ENCODE measurements around the gene TGM5.

The TGM5 gene

GRCh38 chr15:43186003-43186353 is 80.8 kb downstream of the TGM5 start:
- DNase-seq = no peak

- peak; percentile 85 for DNase-seq
These were observed 81.3 kb downstream of the TGM5 start, which contains the start of gene CCNDBP1 for GRCh38 chr15:43185157-43186002. TSS of gene CCNDBP1 (plus strand) at chr15:43185403. CDS start at chr15:43185499, 96 bp downstream.

GRCh38 chr15:43184407-43185124 is 82.2 kb downstream of the TGM5 start:
- DNase-seq = no peak

GRCh38 chr15:43183270-43183669 is 83.5 kb downstream of the TGM5 start:
- DNase-seq = no peak
